CD4-positive, alpha-beta T cell treated with Interleukin-6 at 100 ng/mL for 8 hours (primary cell): ENCODE data around the gene LRFN2.

Experiments
- DNase-seq: peaks from one replicate; pipeline ENCODE4 v3.0.0-alpha.2; 2020; ENCODE audit warnings: mixed read lengths, low spot score

Gene LRFN2

DNA sequence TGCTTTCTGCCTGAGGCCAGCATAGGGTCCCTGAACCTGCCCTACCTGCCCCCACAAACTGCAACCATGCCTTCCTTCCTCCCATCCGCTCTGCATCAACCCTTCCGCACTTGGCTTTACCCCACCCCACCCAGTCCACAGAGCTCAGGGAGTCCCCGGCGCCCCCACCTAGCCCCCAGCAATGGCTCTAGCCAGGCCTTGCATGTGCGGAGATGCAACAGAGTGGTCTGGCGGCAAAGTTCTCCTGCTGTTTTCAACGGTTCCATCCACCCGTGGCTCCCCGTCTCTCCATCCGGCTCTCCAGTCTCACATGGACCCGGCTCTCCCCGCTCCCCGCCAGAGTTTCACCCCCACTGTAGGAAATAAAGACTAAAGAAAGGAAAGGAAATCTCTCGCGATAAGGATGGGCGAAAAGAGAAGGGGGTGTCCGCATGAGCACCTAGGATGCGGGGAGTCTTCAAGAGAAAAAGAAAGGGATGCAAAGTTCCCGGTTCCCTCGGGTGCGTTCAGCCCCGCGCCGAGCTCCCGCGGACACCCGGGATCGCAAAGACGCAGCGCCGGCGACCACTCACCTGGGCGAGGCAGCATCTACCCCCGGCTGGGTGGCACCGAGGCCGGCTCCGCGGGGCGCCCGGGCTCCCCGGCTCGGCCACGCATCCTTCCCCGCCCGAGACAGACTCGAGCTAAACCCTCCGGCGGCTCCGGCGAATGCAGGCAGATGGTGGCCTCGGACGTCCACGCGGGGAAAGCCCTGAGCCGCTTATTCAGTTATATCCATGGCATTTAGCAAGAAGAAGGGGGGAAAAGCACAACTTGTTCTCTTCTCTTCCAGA lies 579 bp downstream of the LRFN2 start:
- no peak for DNase-seq

DNA sequence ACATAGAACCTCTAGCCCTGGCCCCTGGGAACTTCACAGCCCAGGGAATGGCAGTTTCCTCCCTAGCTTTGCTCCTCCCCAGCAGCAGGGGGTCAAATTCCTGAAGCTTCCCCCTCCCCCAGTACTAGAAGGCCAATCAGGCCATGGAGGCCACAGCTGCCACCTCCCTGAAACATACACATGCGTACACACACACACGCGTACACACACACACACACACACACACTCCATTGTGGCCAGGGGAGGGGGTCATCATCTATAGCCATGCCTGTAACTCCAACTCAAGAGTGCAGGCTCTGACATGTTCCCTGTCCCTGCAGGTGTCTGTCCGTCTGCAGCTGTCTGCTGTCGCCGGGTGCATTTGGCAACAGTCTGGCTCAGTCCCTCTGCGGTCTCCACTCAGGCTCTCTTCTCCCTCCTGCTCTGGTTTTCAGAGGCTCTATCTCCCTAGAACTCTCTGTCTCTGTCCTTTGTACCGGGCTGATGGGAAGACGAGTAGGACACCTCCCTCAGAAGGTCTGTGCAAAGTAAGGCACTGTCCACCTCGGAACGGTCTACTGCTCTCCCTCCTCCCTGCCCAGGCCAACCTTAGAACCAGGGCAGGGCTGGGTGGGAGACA lies 1.4 kb downstream of the LRFN2 start:
- no peak for DNase-seq

GRCh38 chr6:40585223-40585622 lies 1.9 kb downstream of the LRFN2 start:
- no peak for DNase-seq

- no peak for DNase-seq
These were observed 2.4 kb downstream of the LRFN2 start for GRCh38 chr6:40584741-40585140.

- DNase-seq: no peak
These were observed 3.5 kb downstream of the LRFN2 start for GRCh38 chr6:40583709-40584108.

DNA sequence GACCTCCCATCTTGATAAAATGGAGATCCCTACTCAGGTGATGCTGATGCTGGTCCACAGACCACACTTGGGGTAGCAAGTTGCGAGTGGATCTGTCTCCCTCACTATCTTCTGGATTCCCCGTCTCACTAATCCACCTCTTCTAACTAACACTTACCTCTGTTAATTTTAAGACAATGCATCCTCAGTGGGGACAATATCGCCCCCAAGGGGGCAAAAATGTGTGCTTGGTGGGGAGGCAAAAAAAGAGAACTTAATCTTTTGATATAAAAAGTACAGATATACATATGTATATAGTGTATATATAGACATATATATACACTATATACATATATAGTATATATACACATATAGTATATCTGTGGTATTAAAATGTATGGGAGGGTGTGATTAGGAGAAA lies 4.3 kb downstream of the LRFN2 start:
- no peak for DNase-seq

GRCh38 chr6:40579101-40579500 lies 8.1 kb downstream of the LRFN2 start:
- no peak for DNase-seq

- no peak for DNase-seq
These were observed 9.5 kb downstream of the LRFN2 start for GRCh38 chr6:40577672-40578071.

DNA sequence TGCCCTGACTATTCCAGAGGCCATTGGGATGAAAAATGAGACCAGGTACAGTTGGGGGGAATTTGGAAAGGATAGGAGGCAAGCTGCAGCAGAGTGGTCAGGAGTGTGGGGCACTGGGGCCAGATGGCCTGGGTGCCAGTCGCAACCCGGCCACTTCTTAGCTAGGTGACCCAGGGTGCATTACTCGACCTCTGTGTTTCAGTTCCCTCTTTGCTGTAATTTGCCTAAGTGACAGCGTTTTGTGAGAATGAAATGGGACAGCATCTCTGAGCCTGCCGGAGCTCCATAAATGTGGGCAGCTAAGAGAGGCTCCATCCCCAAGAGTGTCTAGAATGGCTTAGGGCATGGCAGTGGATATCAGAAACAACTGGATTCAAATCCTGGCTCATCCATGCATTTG lies 13.9 kb downstream of the LRFN2 start:
- DNase-seq: no peak

- DNase-seq: no peak
These were observed 17.8 kb downstream of the LRFN2 start for GRCh38 chr6:40569162-40569910.

DNA sequence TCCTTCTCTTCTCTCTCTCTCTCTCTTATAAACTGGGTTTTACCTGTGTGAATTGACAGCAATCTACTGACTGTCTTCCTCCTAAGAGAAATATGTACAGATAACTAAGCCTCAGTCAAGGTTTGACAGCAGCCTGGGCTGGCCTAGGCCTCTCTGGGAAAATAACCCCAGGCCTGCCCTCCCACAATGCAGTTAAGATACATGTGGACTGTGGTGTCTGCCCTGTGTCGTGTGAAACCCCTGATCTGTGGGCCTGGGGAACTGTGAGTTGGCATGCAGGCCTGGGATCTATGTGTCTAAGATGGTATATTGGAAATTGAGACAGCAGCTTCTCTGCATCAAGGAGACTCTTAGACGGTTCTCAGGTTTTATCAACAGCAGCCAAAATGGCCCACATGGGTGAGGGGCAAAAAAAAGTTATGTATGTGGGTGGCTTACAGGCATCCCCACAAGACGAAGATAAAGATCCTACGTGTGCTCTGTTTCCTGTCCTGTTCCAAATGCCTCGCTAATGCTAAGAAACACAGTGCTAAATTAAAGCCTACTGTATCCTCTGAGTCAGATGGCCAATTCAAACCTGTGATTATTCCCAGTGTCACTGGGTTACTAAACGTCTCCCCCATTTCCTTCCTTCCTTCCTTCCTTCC lies 19.0 kb downstream of the LRFN2 start:
- DNase-seq: no peak

- no peak for DNase-seq
These were observed 24.1 kb downstream of the LRFN2 start for GRCh38 chr6:40563111-40563510.

DNA sequence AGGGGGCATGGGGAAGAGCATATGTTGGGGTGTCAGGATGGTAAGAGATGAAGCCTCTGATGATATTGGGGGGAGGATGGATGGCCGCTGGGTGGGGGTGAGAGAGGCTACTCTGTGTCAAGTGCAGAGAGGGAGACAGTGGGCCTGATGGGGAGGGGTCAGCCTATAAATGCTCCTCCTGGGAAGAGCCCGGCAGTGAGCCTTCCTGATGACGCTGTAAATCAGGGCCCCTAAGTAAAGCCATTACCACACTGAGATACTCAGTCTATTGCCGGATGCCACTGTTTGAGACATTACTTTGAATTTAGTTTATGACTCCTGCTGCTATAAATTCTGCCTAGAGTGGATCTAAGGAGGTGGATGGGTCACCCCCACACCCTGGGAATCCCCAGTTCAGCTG lies 28.1 kb downstream of the LRFN2 start:
- DNase-seq: no peak

- no peak for DNase-seq
These were observed 29.1 kb downstream of the LRFN2 start for GRCh38 chr6:40558102-40558501.

GRCh38 chr6:40556881-40557280 lies 30.3 kb downstream of the LRFN2 start:
- no peak for DNase-seq

DNA sequence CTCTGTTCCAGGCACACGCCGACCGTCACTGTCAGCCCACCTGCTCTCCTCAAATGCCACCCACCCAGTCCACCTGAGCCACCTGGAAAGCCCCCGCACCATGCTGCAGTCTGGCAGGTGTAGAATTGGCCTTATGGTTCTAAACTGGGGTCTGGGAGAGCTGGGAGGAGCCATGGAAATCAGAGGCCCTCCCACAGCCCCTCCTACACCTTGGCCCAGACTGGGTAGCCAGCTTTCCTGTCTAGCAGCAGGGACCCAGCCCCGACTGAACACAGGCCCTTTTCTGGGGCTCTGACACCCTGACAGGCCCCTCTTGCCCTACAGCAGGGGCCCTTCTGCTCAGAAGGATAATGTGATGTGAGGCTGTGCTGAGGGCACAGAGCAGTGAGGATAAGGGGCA lies 31.1 kb downstream of the LRFN2 start:
- no peak for DNase-seq

DNA sequence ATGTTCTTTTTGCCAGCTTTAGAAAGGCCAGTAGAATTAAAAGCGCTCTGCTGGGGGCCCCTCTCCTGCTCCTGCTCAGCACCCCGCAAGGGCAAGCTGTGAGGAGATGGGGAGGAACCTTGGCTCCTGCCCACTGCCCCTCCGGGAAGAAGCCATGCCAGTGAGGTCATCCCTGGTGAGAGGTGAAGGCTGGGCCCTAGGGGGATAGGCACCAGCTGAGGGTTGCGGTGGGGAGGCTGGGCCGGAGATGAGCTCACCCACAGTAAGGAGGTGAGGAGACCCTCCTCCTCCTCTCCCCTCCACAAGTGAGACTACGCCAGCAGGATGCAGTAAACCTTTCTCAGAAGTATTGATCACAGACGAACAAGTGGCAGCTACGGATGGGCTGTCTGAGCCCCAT lies 32.1 kb downstream of the LRFN2 start:
- no peak for DNase-seq

DNA sequence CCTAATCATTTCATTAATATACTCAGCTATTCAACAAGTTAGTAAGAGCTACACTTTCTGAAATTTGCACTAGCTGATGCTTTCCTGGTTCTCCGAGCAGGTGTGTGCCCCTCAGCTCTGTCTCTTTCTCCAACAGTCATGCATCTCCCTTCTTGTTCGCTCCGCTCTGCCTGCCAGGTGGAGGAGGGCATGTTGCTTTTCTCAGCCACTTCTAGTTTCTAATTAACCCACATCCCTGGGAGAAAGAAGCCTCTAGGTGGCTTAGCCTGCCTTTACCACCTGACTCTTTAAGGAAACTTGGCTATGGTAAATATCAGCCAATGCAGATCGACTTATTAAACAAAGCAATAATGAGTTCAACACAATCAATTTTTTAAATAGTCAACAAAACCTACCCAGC lies 34.2 kb downstream of the LRFN2 start:
- no peak for DNase-seq

GRCh38 chr6:40551966-40552505 lies 35.1 kb downstream of the LRFN2 start:
- DNase-seq: no peak

GRCh38 chr6:40550202-40551101 lies 36.7 kb downstream of the LRFN2 start:
- no peak for DNase-seq

- DNase-seq: no peak
These were observed 41.2 kb downstream of the LRFN2 start for GRCh38 chr6:40545954-40546353.
